Liver (tissue), 3 donors: Measurements from ENCODE around the gene MAOA.

Experiments used
- CTCF ChIP-seq: fragments of 150-350 bp; IDR thresholded peaks from 2 replicates; pipeline ENCODE4 v1.5.1; 2017; ENCODE audit warnings: improper control_type of control experiment, low read depth, low read length; ENCODE audit not compliant: missing input control
- GABPA ChIP-seq, 2 donors: IDR thresholded peaks in 1 of 2; conservative IDR thresholded peaks in 1 of 2; 2 replicates each; pipeline ENCODE4 v1.6.1; 2016; ENCODE audit warnings: antibody characterized with exemption in 2 of 2, mild to moderate bottlenecking in 1 of 2, moderate library complexity in 1 of 2
- JUND ChIP-seq, 2 donors: IDR thresholded peaks; 2 replicates each; pipeline ENCODE4 v1.6.1; 2016; ENCODE audit warnings: antibody characterized with exemption in 2 of 2
- MAX ChIP-seq: IDR thresholded peaks from 2 replicates; pipeline ENCODE4 v1.6.1; 2016; ENCODE audit warnings: antibody characterized with exemption
- NR2F2 ChIP-seq: IDR thresholded peaks from 2 replicates; pipeline ENCODE4 v1.6.1; 2016; ENCODE audit warnings: antibody characterized with exemption
- RAD21 ChIP-seq, 2 donors: IDR thresholded peaks; 2 replicates each; pipeline ENCODE4 v1.6.1; 2016; ENCODE audit warnings: antibody characterized with exemption in 2 of 2, mild to moderate bottlenecking in 2 of 2
- SP1 ChIP-seq: IDR thresholded peaks from 2 replicates; pipeline ENCODE4 v1.6.1; 2018; ENCODE audit warnings: antibody characterized with exemption, mild to moderate bottlenecking
- donor health status: healthy.
- donor health status: healthy.

GRCh38 chrX:43699475-43699874 is 43.4 kb downstream of the MAOA start:
- TF ChIP-seq CTCF, result no peak
- no peak for TF ChIP-seq NR2F2
- TF ChIP-seq RAD21 (IDR thresholded peaks at IDR 0.05), result no peak
- no peak for TF ChIP-seq JUND (IDR thresholded peaks at IDR 0.05)
- no peak for TF ChIP-seq MAX
- TF ChIP-seq SP1, result no peak
- no peak for TF ChIP-seq GABPA (IDR thresholded peaks at IDR 0.05 in 1 of 2, conservative IDR thresholded peaks at IDR 0.05 in 1 of 2)
